ENCODE results near the gene C11orf21.

Gene C11orf21

GRCh38 chr11:2258501-2259465 lies 42.9 kb downstream of the C11orf21 start:
- DNase-seq: no peak

GRCh38 chr11:2256951-2257700 lies 44.6 kb downstream of the C11orf21 start:
- no peak for DNase-seq

GRCh38 chr11:2256293-2256913 lies 45.3 kb downstream of the C11orf21 start:
- DNase-seq: no peak

DNA sequence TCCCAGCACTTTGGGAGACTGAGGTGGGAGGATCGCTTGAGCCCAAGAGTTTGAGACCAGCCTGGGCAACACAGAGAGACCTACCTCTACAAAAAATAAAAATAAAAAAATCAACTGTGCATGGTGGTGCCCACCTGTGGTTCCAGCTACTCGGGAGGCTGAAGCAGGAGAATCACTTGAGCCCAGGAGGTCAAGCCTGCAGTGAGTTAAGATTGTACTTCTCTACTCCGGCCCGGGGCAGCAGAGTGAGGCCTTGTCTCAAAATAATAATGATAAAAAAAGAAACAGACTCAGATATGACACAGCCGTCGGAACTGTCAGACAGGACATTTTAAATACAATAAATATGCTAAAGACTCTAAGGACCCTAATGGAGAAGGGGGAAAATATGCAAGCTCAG lies 49.7 kb downstream of the C11orf21 start:
- no peak for DNase-seq

GRCh38 chr11:2251138-2251537 lies 50.6 kb downstream of the C11orf21 start:
- no peak for DNase-seq

DNA sequence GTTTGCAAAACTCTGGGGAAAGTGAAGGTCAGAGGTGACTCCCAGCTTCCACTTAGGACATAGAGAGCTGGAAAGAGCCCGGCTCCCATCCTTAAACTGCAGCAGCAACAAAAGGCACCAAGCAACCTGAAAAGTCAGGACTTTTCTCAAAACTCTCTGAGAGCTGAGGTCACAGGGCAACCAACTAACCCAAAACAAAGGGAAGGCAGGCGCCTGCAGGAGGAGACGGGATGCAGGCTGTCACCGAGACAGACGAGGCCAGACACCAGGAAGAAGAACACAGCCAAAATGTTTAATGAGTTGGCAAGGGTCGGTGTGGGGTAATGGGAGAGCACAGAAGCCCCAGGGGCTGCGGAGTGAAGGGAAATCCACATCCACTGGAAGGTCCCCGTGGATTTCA lies 51.2 kb downstream of the C11orf21 start:
- no peak for DNase-seq

GRCh38 chr11:2250041-2250440 lies 51.7 kb downstream of the C11orf21 start:
- DNase-seq: no peak

GRCh38 chr11:2249189-2249916 lies 52.4 kb downstream of the C11orf21 start:
- DNase-seq: no peak

GRCh38 chr11:2248762-2249161 lies 53.0 kb downstream of the C11orf21 start:
- no peak for DNase-seq

- no peak for DNase-seq
Observed at GRCh38 chr11:2248242-2248641, 53.5 kb downstream of the C11orf21 start.

- no peak for DNase-seq
Observed at GRCh38 chr11:2247496-2247895, 54.2 kb downstream of the C11orf21 start.
